Large intestine (tissue), 3 donors: ENCODE measurements around the gene NR2C2AP. TPM values are rescaled to one million over a fixed set of nuclear protein-coding genes. Genes with fewer than 3 reads are reported as not detected.
"Not testable (repeated sequence)": the region's sequence is repeated elsewhere in the genome, so short reads cannot be mapped to it uniquely, and the experiment has no call there.

ENCODE experiments used
- DNase-seq, 2 donors: peaks; one replicate each; pipeline versions ENCODE4 v3.0.0 to v3.0.0-alpha.2; 2013
- H3K27ac ChIP-seq: one replicate; pipeline ENCODE4 v1.5.1; 2013; ENCODE audit warnings: low read length
- H3K27me3 ChIP-seq: 2 replicates; pipeline ENCODE4 v1.6.1; 2013; ENCODE audit warnings: low read length; ENCODE audit not compliant: control insufficient read depth, insufficient read depth
- H3K36me3 ChIP-seq: 2 replicates; pipeline ENCODE4 v1.6.1; 2013; ENCODE audit warnings: low read length; ENCODE audit not compliant: control insufficient read depth, insufficient read depth
- H3K4me1 ChIP-seq: one replicate; pipeline ENCODE4 v1.6.1; 2013; ENCODE audit warnings: low read length; ENCODE audit not compliant: control insufficient read depth, insufficient read depth
- H3K4me3 ChIP-seq: one replicate; pipeline ENCODE4 v1.5.1; 2013; ENCODE audit warnings: low read length
- H3K9me3 ChIP-seq: one replicate; pipeline ENCODE4 v1.6.1; 2013; ENCODE audit warnings: mild to moderate bottlenecking, low read depth, low read length, moderate library complexity; ENCODE audit not compliant: control insufficient read depth
- WGBS: methylation state at CpG from one replicate; pipeline ENCODE4 v1.1.5; 2013; ENCODE audit warnings: low lambda C conversion rate; ENCODE audit not compliant: insufficient coverage; 5-methylcytosine and 5-hydroxymethylcytosine counted together
- polyA plus RNA-seq: library from polyadenylated mRNA; unstranded; fragments of 120-200 nt; gene quantifications from one replicate; pipeline ENCODE4 v1.2.1, GENCODE V29; 2013

Gene NR2C2AP
- polyA plus RNA-seq, 1 donor = 17.4 TPM

- H3K27ac ChIP-seq = no peak overlapping the region
- no peak for DNase-seq
- peaks cover 21% of the 10 kb centered on the region for H3K27me3 ChIP-seq
- no CpG with 5 or more reads among the region's 3 CpGs for WGBS
- H3K4me3 ChIP-seq = no peak overlapping the region
- H3K36me3 ChIP-seq = no peaks in the 10 kb centered on the region
- H3K4me1 ChIP-seq = peaks cover under 1% of the 10 kb centered on the region
- H3K9me3 ChIP-seq = peaks cover under 1% of the 10 kb centered on the region
Observed at GRCh38 chr19:19229701-19230100, 26.5 kb upstream of the NR2C2AP start.

DNA sequence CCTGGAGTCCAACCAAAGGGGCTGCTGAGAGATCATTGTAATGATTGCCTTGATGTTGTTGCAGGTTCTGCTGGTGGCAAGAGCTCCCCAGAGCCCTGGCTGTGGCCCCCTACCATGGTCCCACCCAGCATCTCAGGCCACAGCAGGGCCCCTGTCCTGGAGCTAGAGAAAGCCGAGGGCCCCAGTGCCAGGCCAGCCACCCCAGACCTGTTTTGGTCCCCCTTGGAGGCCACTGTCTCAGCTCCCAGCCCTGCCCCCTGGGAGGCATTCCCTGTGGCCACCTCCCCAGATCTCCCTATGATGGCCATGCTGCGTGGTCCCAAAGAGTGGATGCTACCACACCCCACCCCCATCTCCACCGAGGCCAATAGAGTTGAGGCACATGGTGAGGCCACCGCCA, 24.0 kb upstream of the NR2C2AP start:
- Histone ChIP-seq H3K27me3 (peaks cover 33% of the 10 kb centered on the region), H3K4me3 (no peak overlapping the region), H3K4me1 (peaks cover 4% of the 10 kb centered on the region), H3K36me3 (no peaks in the 10 kb centered on the region), H3K27ac (no peak overlapping the region), H3K9me3 (no peaks in the 10 kb centered on the region)
- WGBS = no CpG with 5 or more reads among the region's 4 CpGs
- no peak for DNase-seq

- Histone ChIP-seq H3K4me1 (peaks cover 4% of the 10 kb centered on the region), H3K36me3 (no peaks in the 10 kb centered on the region), H3K9me3 (no peaks in the 10 kb centered on the region), H3K4me3 (no peak overlapping the region), H3K27me3 (peaks cover 33% of the 10 kb centered on the region), H3K27ac (no peak overlapping the region)
- no CpG with 5 or more reads among the region's 10 CpGs for WGBS
- DNase-seq = no peak
Observed at GRCh38 chr19:19226663-19227062, 23.4 kb upstream of the NR2C2AP start.

DNA sequence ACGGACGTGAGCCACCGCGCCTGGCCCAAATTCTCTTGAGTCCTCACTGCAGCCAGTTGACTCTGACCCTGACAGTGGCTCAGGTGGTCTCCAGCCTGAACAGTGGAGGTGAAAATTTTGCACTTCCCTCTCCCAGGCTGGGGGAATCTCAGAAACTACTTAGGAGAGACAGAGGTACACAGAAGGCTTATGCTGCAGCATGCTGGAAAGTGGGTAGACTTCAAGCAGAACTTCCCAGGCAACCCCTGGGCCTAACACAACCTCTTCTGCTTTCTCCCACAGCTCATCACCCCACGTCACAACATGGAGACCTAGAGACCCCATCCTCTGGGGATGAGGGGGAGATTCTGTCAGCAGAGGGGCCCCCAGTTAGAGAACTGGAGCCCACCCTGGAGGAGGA, 23.0 kb upstream of the NR2C2AP start:
- DNase-seq = no peak
- peaks cover 33% of the 10 kb centered on the region for H3K27me3 ChIP-seq
- WGBS = no CpG with 5 or more reads among the region's 5 CpGs

DNA sequence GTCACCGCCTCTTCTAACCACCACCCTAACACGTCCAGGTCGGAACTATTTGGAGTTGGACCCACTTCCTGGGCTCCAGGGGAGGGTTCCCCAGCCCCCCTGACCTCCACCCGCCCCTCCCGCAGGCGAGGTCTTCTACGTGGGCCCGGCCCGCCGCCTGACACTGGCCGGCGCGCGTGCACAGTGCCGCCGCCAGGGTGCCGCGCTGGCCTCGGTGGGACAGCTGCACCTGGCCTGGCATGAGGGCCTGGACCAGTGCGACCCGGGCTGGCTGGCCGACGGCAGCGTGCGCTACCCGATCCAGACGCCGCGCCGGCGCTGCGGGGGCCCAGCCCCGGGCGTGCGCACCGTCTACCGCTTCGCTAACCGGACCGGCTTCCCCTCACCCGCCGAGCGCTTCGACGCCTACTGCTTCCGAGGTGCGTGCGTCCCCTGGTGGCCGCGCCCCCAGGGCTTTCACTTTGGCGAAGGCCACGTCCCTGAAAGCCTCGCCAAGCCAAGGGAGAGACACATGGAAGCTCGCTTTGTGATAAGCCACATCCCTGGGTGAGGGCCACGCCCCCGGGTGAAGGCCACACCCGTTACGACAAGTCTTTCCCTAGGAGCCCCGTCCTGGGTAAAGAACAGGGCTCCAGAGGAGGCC, 21.8 kb upstream of the NR2C2AP start:
- Histone ChIP-seq H3K27me3 (peaks cover 33% of the 10 kb centered on the region), H3K36me3 (no peaks in the 10 kb centered on the region), H3K4me3 (no peak overlapping the region), H3K9me3 (no peaks in the 10 kb centered on the region), H3K4me1 (peaks cover 4% of the 10 kb centered on the region), H3K27ac (no peak overlapping the region)
- no CpG with 5 or more reads among the region's 59 CpGs for WGBS
- peak; percentile 64 to 70 for DNase-seq

More for the DNA sequence above, 23.0 kb upstream of the NR2C2AP start:
- H3K27ac ChIP-seq = no peak overlapping the region
- H3K9me3 ChIP-seq = no peaks in the 10 kb centered on the region
- H3K4me3 ChIP-seq = no peak overlapping the region
- H3K4me1 ChIP-seq = peaks cover 4% of the 10 kb centered on the region
- no peaks in the 10 kb centered on the region for H3K36me3 ChIP-seq

- no peaks in the 10 kb centered on the region for H3K36me3 ChIP-seq
- no peak overlapping the region for H3K4me3 ChIP-seq
- WGBS = no CpG with 5 or more reads among the region's 17 CpGs
- no peaks in the 10 kb centered on the region for H3K9me3 ChIP-seq
- H3K27me3 ChIP-seq = peaks cover 33% of the 10 kb centered on the region
- H3K4me1 ChIP-seq = peaks cover 4% of the 10 kb centered on the region
- no peak for DNase-seq
- no peak overlapping the region for H3K27ac ChIP-seq
Observed at GRCh38 chr19:19224150-19224851, 21.1 kb upstream of the NR2C2AP start.

GRCh38 chr19:19223636-19224035, 20.4 kb upstream of the NR2C2AP start:
- no CpG with 5 or more reads among the region's 6 CpGs for WGBS
- no peak overlapping the region for H3K4me3 ChIP-seq

DNA sequence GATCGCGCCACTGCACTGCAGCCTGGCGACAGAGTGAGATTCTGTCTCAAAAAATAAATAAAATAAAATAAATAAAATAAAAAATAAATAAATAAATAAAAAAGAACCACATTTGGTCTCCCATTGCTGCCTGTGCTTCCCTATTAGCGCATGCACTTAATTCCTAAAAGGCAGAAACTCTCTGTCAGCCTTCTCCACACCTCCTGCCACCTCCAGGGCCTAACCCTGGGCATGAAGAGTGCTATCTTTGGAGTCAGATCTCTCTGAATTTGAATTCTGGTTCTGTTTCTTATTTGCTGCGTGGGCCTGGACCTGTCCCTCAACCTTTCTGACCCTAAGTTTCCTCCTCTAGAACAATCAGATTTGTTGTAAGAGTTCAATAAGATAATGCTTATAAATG, 19.8 kb upstream of the NR2C2AP start:
- peaks cover 33% of the 10 kb centered on the region for H3K27me3 ChIP-seq

More at GRCh38 chr19:19223636-19224035, 20.4 kb upstream of the NR2C2AP start:
- no peaks in the 10 kb centered on the region for H3K36me3 ChIP-seq
- DNase-seq = no peak
- no peak overlapping the region for H3K27ac ChIP-seq
- H3K27me3 ChIP-seq = peaks cover 33% of the 10 kb centered on the region
- no peaks in the 10 kb centered on the region for H3K9me3 ChIP-seq
- peaks cover 4% of the 10 kb centered on the region for H3K4me1 ChIP-seq

GRCh38 chr19:19221000-19221399, 17.8 kb upstream of the NR2C2AP start:
- not testable (repeated sequence) for DNase-seq, H3K9me3 ChIP-seq, H3K4me3 ChIP-seq, H3K36me3 ChIP-seq, H3K27ac ChIP-seq, H3K4me1 ChIP-seq
- no CpG with 5 or more reads among the region's 8 CpGs for WGBS
- peaks cover 20% of the 10 kb centered on the region for H3K27me3 ChIP-seq

More for the DNA sequence above, 19.8 kb upstream of the NR2C2AP start:
- H3K4me3 ChIP-seq = no peak overlapping the region
- 80% methylated on average over 1 of the region's 5 CpGs for WGBS
- H3K27ac ChIP-seq = no peak overlapping the region
- peaks cover 4% of the 10 kb centered on the region for H3K4me1 ChIP-seq
- no peaks in the 10 kb centered on the region for H3K9me3 ChIP-seq
- H3K36me3 ChIP-seq = no peaks in the 10 kb centered on the region
- DNase-seq = no peak

DNA sequence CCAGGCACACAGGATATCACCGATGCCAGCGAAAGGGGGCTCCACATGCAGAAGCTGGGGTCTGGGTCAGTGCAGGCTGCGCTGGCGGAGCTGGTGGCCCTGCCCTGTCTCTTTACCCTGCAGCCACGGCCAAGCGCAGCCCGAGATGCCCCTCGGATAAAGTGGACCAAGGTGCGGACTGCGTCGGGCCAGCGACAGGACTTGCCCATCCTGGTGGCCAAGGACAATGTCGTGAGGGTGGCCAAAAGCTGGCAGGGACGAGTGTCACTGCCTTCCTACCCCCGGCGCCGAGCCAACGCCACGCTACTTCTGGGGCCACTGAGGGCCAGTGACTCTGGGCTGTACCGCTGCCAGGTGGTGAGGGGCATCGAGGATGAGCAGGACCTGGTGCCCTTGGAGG, 15.7 kb upstream of the NR2C2AP start:
- WGBS = no CpG with 5 or more reads among the region's 21 CpGs
- Histone ChIP-seq H3K27me3 (peaks cover 17% of the 10 kb centered on the region), H3K4me1 (no peaks in the 10 kb centered on the region), H3K36me3 (no peaks in the 10 kb centered on the region), H3K9me3 (no peaks in the 10 kb centered on the region), H3K4me3 (no peak overlapping the region), H3K27ac (no peak overlapping the region)
- DNase-seq = no peak
